ENCODE data around the gene MCCC2. TPM values are rescaled to one million over a fixed set of nuclear protein-coding genes. Genes with fewer than 3 reads are reported as not detected.
"Not testable (repeated sequence)": the region's sequence is repeated elsewhere in the genome, so short reads cannot be mapped to it uniquely, and the experiment has no call there.

Gene MCCC2
- total RNA-seq, 1 donor from 2014 or later: 48.6 TPM

- no peaks in the 10 kb centered on the region for H3K27me3 Mint-ChIP-seq
- H3K4me1 Mint-ChIP-seq (ENCODE audit: unreplicated experiment): peaks cover 13% of the 10 kb centered on the region
- no peak for TF ChIP-seq CTCF (conservative IDR thresholded peaks at IDR 0.05)
- no peak overlapping the region for H3K27ac Mint-ChIP-seq
- no peak overlapping the region for H3K4me3 Mint-ChIP-seq
- H3K9me3 Mint-ChIP-seq: no peaks in the 10 kb centered on the region
- peaks cover 15% of the 10 kb centered on the region for H3K36me3 Mint-ChIP-seq
- DNase-seq (ENCODE audit: extremely low spot score, unreplicated experiment): no peak
These were observed 17.2 kb upstream of the MCCC2 start for GRCh38 chr5:71569748-71570509.

GRCh38 chr5:71571811-71572210 lies 15.3 kb upstream of the MCCC2 start:
- Mint-ChIP-seq H3K4me1 (ENCODE audit: unreplicated experiment) (peaks cover 13% of the 10 kb centered on the region), H3K36me3 (peaks cover 19% of the 10 kb centered on the region)
- not testable (repeated sequence) for H3K27ac Mint-ChIP-seq; H3K27me3 Mint-ChIP-seq; H3K4me3 Mint-ChIP-seq; DNase-seq (ENCODE audit: extremely low spot score, unreplicated experiment); H3K9me3 Mint-ChIP-seq

GRCh38 chr5:71573591-71573990 lies 13.5 kb upstream of the MCCC2 start:
- Mint-ChIP-seq H3K27ac (no peak overlapping the region), H3K27me3 (no peaks in the 10 kb centered on the region), H3K4me1 (ENCODE audit: unreplicated experiment) (peaks cover 13% of the 10 kb centered on the region), H3K36me3 (peaks cover 22% of the 10 kb centered on the region), H3K9me3 (peaks cover 8% of the 10 kb centered on the region), H3K4me3 (no peak overlapping the region)
- DNase-seq (ENCODE audit: extremely low spot score, unreplicated experiment): no peak
- TF ChIP-seq CTCF (conservative IDR thresholded peaks at IDR 0.05): no peak

- H3K4me3 Mint-ChIP-seq; DNase-seq (ENCODE audit: extremely low spot score, unreplicated experiment); H3K27ac Mint-ChIP-seq; H3K27me3 Mint-ChIP-seq; H3K9me3 Mint-ChIP-seq: not testable (repeated sequence)
- Mint-ChIP-seq H3K36me3 (peaks cover 20% of the 10 kb centered on the region), H3K4me1 (ENCODE audit: unreplicated experiment) (peaks cover 13% of the 10 kb centered on the region)
These were observed 11.6 kb upstream of the MCCC2 start for GRCh38 chr5:71575588-71575987.

- no peak for TF ChIP-seq CTCF (conservative IDR thresholded peaks at IDR 0.05)
- Mint-ChIP-seq H3K4me3 (no peak overlapping the region), H3K27me3 (no peaks in the 10 kb centered on the region), H3K27ac (no peak overlapping the region), H3K9me3 (peaks cover 8% of the 10 kb centered on the region), H3K36me3 (peaks cover 20% of the 10 kb centered on the region), H3K4me1 (ENCODE audit: unreplicated experiment) (peaks cover 13% of the 10 kb centered on the region)
- DNase-seq (ENCODE audit: extremely low spot score, unreplicated experiment): no peak
These were observed 10.9 kb upstream of the MCCC2 start for GRCh38 chr5:71576241-71576640.

- not testable (repeated sequence) for H3K27me3 Mint-ChIP-seq; H3K9me3 Mint-ChIP-seq; H3K27ac Mint-ChIP-seq; H3K4me3 Mint-ChIP-seq; DNase-seq (ENCODE audit: extremely low spot score, unreplicated experiment)
- H3K36me3 Mint-ChIP-seq: peaks cover 20% of the 10 kb centered on the region
- H3K4me1 Mint-ChIP-seq (ENCODE audit: unreplicated experiment): peaks cover 13% of the 10 kb centered on the region
These were observed 9.3 kb upstream of the MCCC2 start for GRCh38 chr5:71577839-71578238.

GRCh38 chr5:71582945-71583584 lies 4.1 kb upstream of the MCCC2 start:
- no peak for TF ChIP-seq CTCF (conservative IDR thresholded peaks at IDR 0.05)
- Mint-ChIP-seq H3K27me3 (no peaks in the 10 kb centered on the region), H3K36me3 (no peaks in the 10 kb centered on the region), H3K27ac (no peak overlapping the region), H3K4me3 (no peak overlapping the region), H3K9me3 (no peaks in the 10 kb centered on the region), H3K4me1 (ENCODE audit: unreplicated experiment) (peaks cover 5% of the 10 kb centered on the region)
- no peak for DNase-seq (ENCODE audit: extremely low spot score, unreplicated experiment)
